ENCODE measurements around the gene PIAS3.
"Not testable (repeated sequence)": the region's sequence is repeated elsewhere in the genome, so short reads cannot be mapped to it uniquely, and the experiment has no call there.

The PIAS3 gene

DNA sequence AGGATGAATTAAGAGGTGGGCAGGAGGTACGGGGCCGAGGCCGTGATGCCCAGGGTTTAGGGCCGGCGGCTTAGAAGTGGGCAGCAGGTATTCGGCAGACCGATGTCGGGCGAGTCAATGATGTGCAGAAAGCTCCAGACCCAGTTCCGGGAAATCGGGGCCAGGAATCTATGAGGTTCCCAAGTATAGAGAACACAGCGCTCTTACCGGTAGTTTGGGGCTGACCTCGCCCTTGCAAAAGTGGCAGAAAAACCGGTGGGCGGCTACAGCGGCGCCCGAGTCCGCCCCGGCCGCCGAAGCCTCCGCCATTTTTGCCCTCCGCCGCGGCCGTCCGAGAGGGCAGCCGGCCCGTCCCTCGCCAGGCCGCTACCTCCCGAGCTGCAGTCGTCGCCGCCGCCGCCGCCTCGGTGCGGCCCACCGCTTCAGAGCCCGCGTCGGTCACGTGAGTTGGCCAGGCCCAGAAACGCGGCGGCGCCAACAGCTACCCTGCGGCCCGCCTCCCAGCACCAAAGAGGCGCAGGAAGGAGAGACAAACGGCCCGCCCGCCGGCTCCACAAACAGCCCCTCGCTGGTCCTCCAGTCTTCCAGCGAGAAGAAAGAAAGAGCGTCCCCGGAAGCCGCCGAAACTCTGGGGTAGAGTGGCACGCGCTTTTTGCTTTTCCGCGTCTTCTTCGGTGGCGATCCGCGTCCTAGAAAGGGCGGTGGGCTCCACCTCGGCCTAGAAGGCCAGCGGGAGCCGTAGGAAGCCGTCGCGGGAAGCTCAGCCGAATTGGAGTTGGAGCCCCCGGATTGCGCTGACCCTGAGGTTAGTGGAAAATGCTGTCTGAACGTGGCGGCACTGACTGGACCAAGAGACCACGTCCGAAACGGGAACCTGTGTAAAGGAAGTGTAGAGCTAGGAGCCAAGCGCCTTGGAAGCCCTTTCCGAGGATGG is 35.0 kb downstream of the PIAS3 start, which contains the start of the genes POLR3C and RNF115:
Gene POLR3C, plus strand, starts transcription at position 636 of the 934 bp plus-strand sequence. CDS start 1,577 bp downstream, outside the sequence.
Gene RNF115, minus strand, starts transcription at position 531 of the 934 bp plus-strand sequence. Its CDS starts 222 bp downstream, at position 309.
- peak; percentile 92 to 99 (median 95) for DNase-seq

DNA sequence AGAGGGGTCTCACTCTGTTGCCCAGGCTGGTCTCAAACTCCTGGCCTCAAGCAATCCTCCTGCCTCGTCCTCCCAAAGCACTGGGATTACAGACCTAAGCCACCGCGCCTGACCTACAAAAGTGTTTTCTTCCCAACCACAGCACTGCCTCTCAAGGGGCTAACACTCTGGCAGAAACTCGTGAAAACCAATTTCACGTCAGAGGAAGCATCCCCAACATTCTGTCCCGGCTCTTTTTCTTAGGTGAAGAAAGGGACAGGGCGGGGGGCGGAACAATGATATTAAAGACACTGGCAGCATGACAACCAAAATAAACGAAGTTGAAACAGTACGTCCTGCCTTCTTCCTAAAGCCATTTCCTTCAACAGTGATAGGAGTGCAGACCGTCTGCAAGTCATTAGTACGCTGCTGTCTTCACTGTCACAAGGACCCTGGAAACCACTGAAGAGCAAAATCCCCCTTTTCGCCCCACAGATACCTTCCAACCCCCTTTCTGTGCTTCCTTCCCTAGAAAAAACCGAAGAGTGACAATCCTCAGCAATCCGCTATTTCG is 36.0 kb downstream of the PIAS3 start:
- not testable (repeated sequence) for DNase-seq

GRCh38 chr1:145818095-145818494 is 40.8 kb downstream of the PIAS3 start:
- not testable (repeated sequence) for DNase-seq

DNA sequence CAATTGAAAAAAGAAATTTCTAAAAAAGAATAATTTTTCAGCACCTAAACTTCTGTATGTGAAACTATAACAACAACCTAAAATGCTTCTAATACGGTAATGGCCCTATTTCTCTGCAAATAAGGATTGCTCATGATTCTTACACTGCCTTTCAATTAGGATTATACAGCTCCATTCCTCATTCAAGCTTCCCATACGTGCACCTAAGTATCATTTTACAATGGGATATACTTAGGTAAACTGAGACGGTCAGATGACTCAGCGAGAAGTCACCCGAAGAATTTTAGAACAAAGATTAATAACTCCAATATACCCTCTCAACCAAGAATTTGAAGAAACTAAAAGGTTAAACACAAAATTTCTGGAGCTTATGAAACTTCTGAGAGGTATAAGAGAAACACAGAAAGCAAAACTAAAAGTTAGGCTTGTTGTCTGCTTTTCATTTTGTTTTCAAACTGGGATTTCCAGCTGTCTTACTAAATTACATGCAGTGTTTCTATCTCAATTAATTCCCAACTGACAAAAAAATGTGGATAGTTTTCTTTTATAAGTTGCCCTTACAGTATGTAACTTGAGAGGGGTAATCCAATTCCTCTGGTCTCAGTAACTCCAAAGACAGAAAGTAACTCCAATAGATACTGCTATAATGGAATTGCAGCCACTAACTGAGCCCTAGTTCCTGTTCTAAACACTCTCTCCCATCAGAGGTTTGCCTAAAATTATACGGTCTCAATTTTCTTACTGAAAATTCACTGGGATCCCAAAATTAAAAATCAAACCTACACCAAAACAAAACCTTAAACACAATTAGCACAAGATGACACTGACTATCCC is 45.7 kb downstream of the PIAS3 start:
- not testable (repeated sequence) for DNase-seq

DNA sequence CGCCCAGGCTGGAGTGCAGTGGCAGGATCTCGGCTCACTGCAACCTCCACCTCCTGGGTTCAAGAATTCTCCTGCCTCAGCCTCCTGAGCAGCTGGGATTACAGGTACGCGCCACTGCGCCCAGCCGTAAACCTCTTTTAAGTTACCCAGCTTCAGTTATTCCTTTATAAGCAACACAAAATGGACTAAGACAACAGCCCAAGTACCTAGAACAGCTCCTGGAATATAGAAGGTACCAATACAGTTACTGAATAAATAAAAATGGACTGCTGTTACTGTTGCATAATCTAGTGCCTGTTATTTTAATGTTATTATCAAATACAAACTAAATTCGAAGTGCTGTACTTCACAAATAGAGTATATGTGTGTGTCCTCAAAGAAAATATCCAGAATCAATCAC is 52.0 kb downstream of the PIAS3 start:
- no peak for DNase-seq

DNA sequence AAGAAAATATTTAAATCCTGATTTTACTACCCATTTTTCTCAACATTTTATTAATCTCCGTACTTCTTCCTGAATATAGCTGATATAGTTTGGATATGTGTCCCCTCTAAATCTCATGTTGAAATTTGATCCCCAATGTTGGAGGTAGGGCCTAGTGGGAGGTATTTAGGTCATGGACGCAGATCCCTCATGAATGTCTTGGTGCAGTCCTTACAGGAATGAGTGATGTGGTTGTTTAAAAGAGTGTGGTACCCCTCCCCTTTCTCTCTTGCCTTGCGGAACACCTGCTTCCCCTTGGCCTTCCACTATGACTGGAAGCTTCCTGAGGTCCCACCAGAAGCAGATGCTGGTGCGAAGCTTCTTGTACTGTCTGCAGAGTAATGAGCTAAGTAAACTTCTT is 52.5 kb downstream of the PIAS3 start:
- no peak for DNase-seq

DNA sequence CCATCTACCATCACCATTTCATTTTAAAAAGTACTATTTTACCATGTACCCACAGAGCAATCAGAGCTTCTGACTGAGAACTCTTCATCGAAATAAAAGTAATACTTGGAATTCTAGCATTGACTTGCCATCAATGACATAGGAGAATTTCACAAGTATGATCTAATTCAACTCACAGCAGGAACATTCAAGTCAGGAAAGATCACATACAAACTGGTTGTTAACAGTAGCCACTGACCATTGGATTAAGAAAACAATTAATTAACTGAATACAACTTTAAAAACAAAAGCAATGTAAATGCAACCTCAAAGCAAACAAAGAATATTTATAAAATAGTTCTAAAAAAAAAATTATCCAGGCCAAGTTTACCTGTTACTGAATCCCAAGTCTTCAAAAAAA is 53.8 kb downstream of the PIAS3 start:
- no peak for DNase-seq

DNA sequence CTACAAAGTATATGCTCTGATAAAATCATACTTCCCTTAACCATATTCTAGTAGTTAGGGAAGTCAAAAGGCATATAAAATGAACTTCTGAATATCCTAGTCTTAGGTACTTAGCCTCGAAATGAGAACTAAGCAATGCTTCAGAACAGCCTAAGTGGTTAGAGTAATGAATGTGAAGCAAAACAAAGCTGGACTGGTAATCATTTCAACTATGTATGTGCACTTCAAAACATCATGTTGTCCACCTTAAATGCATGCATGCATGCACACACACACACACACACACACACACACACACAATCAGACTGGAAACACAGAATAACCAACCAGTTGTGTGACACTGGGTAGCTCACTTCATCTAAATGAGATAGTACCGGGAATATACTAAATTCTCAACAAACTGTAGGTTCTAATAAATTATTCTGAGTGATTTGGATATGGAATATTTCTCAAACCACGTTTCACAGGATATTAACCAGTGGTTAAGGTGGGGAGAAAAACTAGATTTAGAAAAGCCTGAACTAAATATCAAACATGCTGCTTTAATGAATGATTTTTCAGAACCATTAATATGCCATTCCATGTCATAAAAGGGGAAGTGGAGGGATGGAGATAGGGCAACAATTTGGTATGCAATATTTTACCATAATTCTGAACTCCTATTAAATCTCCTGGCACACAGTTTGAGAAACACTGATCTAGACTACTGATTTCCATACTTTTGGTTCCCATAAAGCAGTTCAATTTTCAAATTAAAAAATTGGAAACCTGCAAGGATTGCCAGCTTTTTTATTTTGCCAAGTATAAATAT is 54.4 kb downstream of the PIAS3 start:
- DNase-seq, result no peak

DNA sequence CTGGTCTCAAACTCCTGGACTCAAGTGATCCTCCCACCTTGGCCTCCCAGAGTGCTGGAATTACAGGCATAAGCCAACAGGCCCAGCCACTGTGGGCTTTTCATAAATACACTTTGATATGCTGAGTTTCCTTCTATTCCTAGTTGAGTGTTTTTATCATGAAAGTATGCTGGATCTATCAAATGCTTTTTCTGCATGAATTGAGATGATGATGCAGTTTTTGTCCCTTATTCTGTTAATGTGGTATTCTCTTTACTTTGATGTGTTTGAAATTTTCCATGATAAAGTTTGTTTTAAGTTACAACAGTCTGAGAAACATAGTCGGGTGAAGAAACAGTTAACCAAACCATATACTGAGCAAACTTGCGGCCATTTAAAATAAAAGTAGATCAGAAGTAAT is 59.1 kb downstream of the PIAS3 start:
- no peak for DNase-seq

Measured in NCI-H1417 (cell line).